Neural progenitor cell (in vitro differentiated cells): Measurements from ENCODE around the gene S100A10. TPM values are rescaled to one million over a fixed set of nuclear protein-coding genes. Genes with fewer than 3 reads are reported as not detected.
A peak's percentile ranks its signal among the peaks of the same experiment; 100 is the strongest.

Experiments used
- DNase-seq: peaks from one replicate; pipeline ENCODE4 v3.0.0-alpha.2; 2016; ENCODE audit warnings: low spot score
- H2AFZ ChIP-seq: fragments of 200-600 bp; sonication (generic); replicated peaks from 2 replicates; pipeline ENCODE4 v1.6.1; 2016; ENCODE audit warnings: antibody characterized with exemption
- H3F3A ChIP-seq: fragments of 200-600 bp; sonication (generic); 2 replicates; pipeline ENCODE4 v1.6.1; 2016; ENCODE audit warnings: antibody characterized with exemption, low read depth
- H3K27ac ChIP-seq: fragments of 200-600 bp; sonication (generic); 2 replicates; pipeline ENCODE4 v1.5.1; 2016; ENCODE audit warnings: mild to moderate bottlenecking
- H3K27me3 ChIP-seq: fragments of 200-600 bp; sonication (generic); 2 replicates; pipeline ENCODE4 v1.6.1; 2016; ENCODE audit warnings: mild to moderate bottlenecking, moderate library complexity
- H3K36me3 ChIP-seq: fragments of 200-600 bp; sonication (generic); 2 replicates; pipeline ENCODE4 v1.5.1; 2016
- H3K4me1 ChIP-seq: fragments of 200-600 bp; sonication (generic); 2 replicates; pipeline ENCODE4 v1.6.1; 2016; ENCODE audit warnings: mixed run types
- H3K4me2 ChIP-seq: fragments of 200-600 bp; sonication (generic); 2 replicates; pipeline ENCODE4 v1.6.1; 2016
- H3K4me3 ChIP-seq: fragments of 200-600 bp; sonication (generic); 2 replicates; pipeline ENCODE4 v1.5.1; 2016
- H3K79me2 ChIP-seq: fragments of 200-600 bp; sonication (generic); 2 replicates; pipeline ENCODE4 v1.6.1; 2016; ENCODE audit warnings: low read depth
- H3K9ac ChIP-seq: fragments of 200-600 bp; sonication (generic); 2 replicates; pipeline ENCODE4 v1.6.1; 2016
- H3K9me3 ChIP-seq: fragments of 200-600 bp; sonication (generic); 2 replicates; pipeline ENCODE4 v1.5.1; 2016; ENCODE audit warnings: low read depth
- H4K20me1 ChIP-seq: fragments of 200-600 bp; sonication (generic); 2 replicates; pipeline ENCODE4 v1.6.1; 2016; ENCODE audit warnings: low read depth
- H3K27ac Mint-ChIP-seq: 3 replicates; pipeline ENCODE4 v1.8.0; 2021; ENCODE audit warnings: mixed read lengths
- H3K27me3 Mint-ChIP-seq: 2 replicates; pipeline ENCODE4 v1.8.0; 2022; ENCODE audit warnings: low read depth, mild to moderate bottlenecking, inconsistent platforms, moderate library complexity, mixed read lengths; ENCODE audit not compliant: insufficient read depth
- H3K36me3 Mint-ChIP-seq: 3 replicates; pipeline ENCODE4 v1.8.0; 2021; ENCODE audit warnings: mixed read lengths
- H3K4me1 Mint-ChIP-seq: 3 replicates; pipeline ENCODE4 v1.8.0; 2021; ENCODE audit warnings: mixed read lengths
- H3K4me3 Mint-ChIP-seq: 3 replicates; pipeline ENCODE4 v1.8.0; 2021; ENCODE audit warnings: mild to moderate bottlenecking, moderate library complexity, mixed read lengths
- H3K9me3 Mint-ChIP-seq: 3 replicates; pipeline ENCODE4 v1.8.0; 2020; ENCODE audit warnings: mixed read lengths
- CTCF ChIP-seq: fragments of 200-600 bp; sonication (generic); IDR thresholded peaks from 2 replicates; pipeline ENCODE4 v1.5.1; 2017; ENCODE audit warnings: antibody characterized with exemption, mild to moderate bottlenecking
- EZH2 ChIP-seq: fragments of 200-600 bp; sonication (generic); IDR thresholded peaks from 2 replicates; pipeline ENCODE4 v1.6.1; 2017; ENCODE audit warnings: antibody characterized with exemption, mild to moderate bottlenecking, moderate library complexity
- EZH2phosphoT487 ChIP-seq: fragments of 200-600 bp; sonication (generic); IDR thresholded peaks from 2 replicates; pipeline ENCODE4 v1.6.1; 2017; ENCODE audit warnings: antibody characterized with exemption
- total RNA-seq: library from RNA; depleted of rRNA; stranded (reverse); fragments of >200 nt; gene quantifications from 2 replicates; pipeline ENCODE4 v1.2.3, GENCODE V29; 2015; ENCODE audit warnings: low replicate concordance

The S100A10 gene
- total RNA-seq, 1 donor from 2014 or later, result 0.54 TPM

- Histone ChIP-seq H3K27ac (no peak overlapping the region), H3K79me2 (no peaks in the 10 kb centered on the region), H3K36me3 (no peaks in the 10 kb centered on the region), H3K4me1 (no peaks in the 10 kb centered on the region), H3K4me2 (no peak overlapping the region), H3K4me3 (no peak overlapping the region), H3K9ac (no peak overlapping the region), H2AFZ (no peak overlapping the region), H4K20me1 (no peaks in the 10 kb centered on the region), H3K9me3 (no peaks in the 10 kb centered on the region), H3F3A (no peaks in the 10 kb centered on the region), H3K27me3 (peaks cover 20% of the 10 kb centered on the region)
- no peak overlapping the region for H3K4me3 Mint-ChIP-seq
- peaks cover 3% of the 10 kb centered on the region for H3K4me1 Mint-ChIP-seq
- H3K36me3 Mint-ChIP-seq, result no peaks in the 10 kb centered on the region
- H3K27ac Mint-ChIP-seq, result no peak overlapping the region
- H3K9me3 Mint-ChIP-seq, result no peaks in the 10 kb centered on the region
- no peak for DNase-seq
- H3K27me3 Mint-ChIP-seq, result peaks cover 11% of the 10 kb centered on the region
- TF ChIP-seq EZH2, result no peak
- TF ChIP-seq EZH2phosphoT487, result no peak
- no peak for TF ChIP-seq CTCF
Measured at GRCh38 chr1:152005360-152005912, 11.8 kb upstream of the S100A10 start.

GRCh38 chr1:152003846-152004442 is 10.3 kb upstream of the S100A10 start:
- H3K27ac Mint-ChIP-seq, result no peak overlapping the region
- peaks cover 15% of the 10 kb centered on the region for H3K27me3 Mint-ChIP-seq
- H3F3A ChIP-seq, result no peaks in the 10 kb centered on the region
- DNase-seq, result peak; percentile 16
- H3K4me1 Mint-ChIP-seq, result peaks cover 3% of the 10 kb centered on the region
- no peak overlapping the region for H3K4me3 ChIP-seq
- H4K20me1 ChIP-seq, result no peaks in the 10 kb centered on the region
- no peaks in the 10 kb centered on the region for H3K36me3 ChIP-seq
- H3K27me3 ChIP-seq, result peaks cover 31% of the 10 kb centered on the region
- H3K9me3 ChIP-seq, result no peaks in the 10 kb centered on the region
- no peak overlapping the region for H3K4me2 ChIP-seq
- no peak overlapping the region for H2AFZ ChIP-seq
- H3K4me1 ChIP-seq, result no peaks in the 10 kb centered on the region
- H3K79me2 ChIP-seq, result no peaks in the 10 kb centered on the region
- TF ChIP-seq EZH2phosphoT487 (no peak), CTCF (peak; percentile 29)
- no peaks in the 10 kb centered on the region for H3K36me3 Mint-ChIP-seq
- H3K9me3 Mint-ChIP-seq, result no peaks in the 10 kb centered on the region
- H3K4me3 Mint-ChIP-seq, result no peak overlapping the region
- H3K27ac ChIP-seq, result no peak overlapping the region
- no peak overlapping the region for H3K9ac ChIP-seq

- no peak overlapping the region for H3K27ac ChIP-seq
- H3K27me3 Mint-ChIP-seq, result peaks cover 15% of the 10 kb centered on the region
- no peaks in the 10 kb centered on the region for H3F3A ChIP-seq
- DNase-seq, result no peak
- no peaks in the 10 kb centered on the region for H3K9me3 ChIP-seq
- H3K79me2 ChIP-seq, result no peaks in the 10 kb centered on the region
- peaks cover 3% of the 10 kb centered on the region for H3K4me1 Mint-ChIP-seq
- peaks cover 38% of the 10 kb centered on the region for H3K27me3 ChIP-seq
- H2AFZ ChIP-seq, result no peak overlapping the region
- H3K4me3 Mint-ChIP-seq, result no peak overlapping the region
- no peaks in the 10 kb centered on the region for H4K20me1 ChIP-seq
- no peak for TF ChIP-seq CTCF
- no peak for TF ChIP-seq EZH2
- TF ChIP-seq EZH2phosphoT487, result no peak
- no peaks in the 10 kb centered on the region for H3K4me1 ChIP-seq
- no peak overlapping the region for H3K4me2 ChIP-seq
- no peaks in the 10 kb centered on the region for H3K36me3 ChIP-seq
- no peak overlapping the region for H3K27ac Mint-ChIP-seq
- H3K36me3 Mint-ChIP-seq, result no peaks in the 10 kb centered on the region
- H3K9me3 Mint-ChIP-seq, result no peaks in the 10 kb centered on the region
- H3K4me3 ChIP-seq, result no peak overlapping the region
- no peak overlapping the region for H3K9ac ChIP-seq
Measured at GRCh38 chr1:152002960-152003359, 9.3 kb upstream of the S100A10 start.
